ENCODE data around the gene PHACTR3. TPM values are rescaled to one million over a fixed set of nuclear protein-coding genes. Genes with fewer than 3 reads are reported as not detected.

PHACTR3 gene
- total and polyA plus RNA-seq, 2 donors (not counting 3 experiments of a cell fraction or from before 2014, with no cell fraction given): not detected

- no peaks in the 10 kb centered on the region for H3K36me3 ChIP-seq (ENCODE audit: control insufficient read depth in 2 of 2, extremely low read depth in 1 of 2, insufficient read depth in 2 of 2, low read length in 2 of 2)
- no TSS peak for BruUV-seq (replicated peaks)
- ChIA-PET CTCF (no interaction called here), POLR2A (no interaction called here)
- intact Hi-C loops (cut with micrococcal nuclease) (no loop called here), dilution Hi-C loops (cut with MboI; ENCODE audit: extremely low pct_ligation_motif_present, low sequenced_read_pairs) (no loop called here)
- no peak overlapping the region for H3K4me2 ChIP-seq (ENCODE audit: insufficient read depth, low read length)
- TF ChIP-seq CTCF (IDR thresholded peaks at IDR 0.05; ENCODE audit: extremely low read depth in 1 of 2, insufficient read depth in 1 of 2, low read depth in 1 of 2, low read length in 2 of 2) (no peak), MAX (IDR thresholded peaks at IDR 0.05; ENCODE audit: insufficient read depth, insufficient read length) (no peak), GATA2 (IDR thresholded peaks at IDR 0.05; ENCODE audit: insufficient read depth, insufficient read length, low read depth, low read length) (no peak), JUN (IDR thresholded peaks at IDR 0.05; ENCODE audit: borderline replicate concordance, insufficient read depth, insufficient read length, low read depth) (no peak), EZH2 (IDR thresholded peaks at IDR 0.05; ENCODE audit: borderline replicate concordance, low read depth, low read length, severe bottlenecking) (no peak), MYC (IDR thresholded peaks at IDR 0.05; ENCODE audit: low read depth, low read length) (no peak), FOS (IDR thresholded peaks at IDR 0.05; ENCODE audit: borderline replicate concordance, insufficient read depth, low read length) (no peak), POLR2A (IDR thresholded peaks at IDR 0.05; ENCODE audit: low read depth, low read length) (no peak), POLR2AphosphoS5 (IDR thresholded peaks at IDR 0.05; ENCODE audit: insufficient read depth, low read depth, low read length) (no peak)
- no peaks in the 10 kb centered on the region for H3K4me1 ChIP-seq (ENCODE audit: control insufficient read depth, extremely low read depth, insufficient read depth, low read length)
- no peaks in the 10 kb centered on the region for H3K9me1 ChIP-seq (replicated peaks; ENCODE audit: control insufficient read depth, extremely low read depth, insufficient read depth, low read length)
- H4K20me1 ChIP-seq (replicated peaks; ENCODE audit: control insufficient read depth, extremely low read depth, insufficient read depth, low read length): no peaks in the 10 kb centered on the region
- H3K27me3 ChIP-seq (ENCODE audit: control insufficient read depth in 2 of 2, insufficient read depth in 2 of 2, low read length in 2 of 2): no peaks in the 10 kb centered on the region
- no peak overlapping the region for H2AFZ ChIP-seq (ENCODE audit: low read depth, low read length)
- no peak overlapping the region for H3K27ac ChIP-seq (ENCODE audit: insufficient read depth, low read depth, low read length)
- no peak overlapping the region for H3K4me3 ChIP-seq (replicated peaks in 1 of 3; ENCODE audit: insufficient read depth in 1 of 3, low read depth in 1 of 3, low read length in 3 of 3)
- H3K9me3 ChIP-seq (replicated peaks; ENCODE audit: control insufficient read depth, insufficient read depth, low read length): no peaks in the 10 kb centered on the region
- no peak for DNase-seq (ENCODE audit: low read depth, low spot score)
- no peaks in the 10 kb centered on the region for H3K79me2 ChIP-seq (ENCODE audit: control insufficient read depth, insufficient read depth, low read length)
- no peak for FAIRE-seq
- no peak overlapping the region for H3K9ac ChIP-seq (replicated peaks; ENCODE audit: extremely low read depth, insufficient read depth, low read length)
Observed at GRCh38 chr20:59813126-59813947, 209.0 kb downstream of the PHACTR3 start.
